ENCODE measurements around the gene EID2B. TPM values are rescaled to one million over a fixed set of nuclear protein-coding genes. Genes with fewer than 3 reads are reported as not detected.

The EID2B gene
- total RNA-seq, 4 donors from 2014 or later = 0.56 to 1.5 (median 1.0) TPM

DNA sequence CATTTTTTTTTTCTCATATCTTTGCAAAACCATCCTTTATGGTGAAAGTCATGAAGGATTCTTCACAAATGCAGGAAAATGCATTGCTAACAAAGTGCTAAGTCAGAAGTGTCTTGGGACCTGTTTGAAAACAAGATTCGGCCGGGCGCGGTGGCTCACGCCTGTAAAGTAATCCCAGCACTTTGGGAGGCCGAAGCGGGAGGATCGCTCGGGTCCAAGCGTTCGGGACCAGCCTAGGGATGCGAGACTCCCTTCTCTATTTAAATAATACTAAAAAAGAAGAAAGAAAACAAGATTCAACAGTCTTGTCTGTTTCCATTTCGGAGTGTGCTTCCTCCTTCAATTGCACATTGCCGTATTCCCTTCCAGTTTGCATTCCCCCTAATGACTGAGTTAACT lies 819 bp downstream of the EID2B start:
- intact Hi-C loops (cut with DNase I; ENCODE audit: low total_unique reads) = loop anchor here (10.0 kb wide), 1 partner anchor 87 kb away; the partner anchor contains the start of gene SUPT5H
- DNase-seq (ENCODE audit: low spot score in 2 of 2) = no peak
- WGBS, 2 donors = 43 to 46% methylated on average over 14 of the region's 14 CpGs
- peak overlapping the region; percentile 62 for H3K4me3 ChIP-seq (ENCODE audit: low read depth, poor library complexity, severe bottlenecking)
- no peak for TF ChIP-seq POLR2A (IDR thresholded peaks at IDR 0.05)
- TF ChIP-seq, protein P1, sequence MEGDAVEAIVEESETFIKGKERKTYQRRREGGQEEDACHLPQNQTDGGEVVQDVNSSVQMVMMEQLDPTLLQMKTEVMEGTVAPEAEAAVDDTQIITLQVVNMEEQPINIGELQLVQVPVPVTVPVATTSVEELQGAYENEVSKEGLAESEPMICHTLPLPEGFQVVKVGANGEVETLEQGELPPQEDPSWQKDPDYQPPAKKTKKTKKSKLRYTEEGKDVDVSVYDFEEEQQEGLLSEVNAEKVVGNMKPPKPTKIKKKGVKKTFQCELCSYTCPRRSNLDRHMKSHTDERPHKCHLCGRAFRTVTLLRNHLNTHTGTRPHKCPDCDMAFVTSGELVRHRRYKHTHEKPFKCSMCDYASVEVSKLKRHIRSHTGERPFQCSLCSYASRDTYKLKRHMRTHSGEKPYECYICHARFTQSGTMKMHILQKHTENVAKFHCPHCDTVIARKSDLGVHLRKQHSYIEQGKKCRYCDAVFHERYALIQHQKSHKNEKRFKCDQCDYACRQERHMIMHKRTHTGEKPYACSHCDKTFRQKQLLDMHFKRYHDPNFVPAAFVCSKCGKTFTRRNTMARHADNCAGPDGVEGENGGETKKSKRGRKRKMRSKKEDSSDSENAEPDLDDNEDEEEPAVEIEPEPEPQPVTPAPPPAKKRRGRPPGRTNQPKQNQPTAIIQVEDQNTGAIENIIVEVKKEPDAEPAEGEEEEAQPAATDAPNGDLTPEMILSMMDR (IDR thresholded peaks at IDR 0.05) = no peak

DNA sequence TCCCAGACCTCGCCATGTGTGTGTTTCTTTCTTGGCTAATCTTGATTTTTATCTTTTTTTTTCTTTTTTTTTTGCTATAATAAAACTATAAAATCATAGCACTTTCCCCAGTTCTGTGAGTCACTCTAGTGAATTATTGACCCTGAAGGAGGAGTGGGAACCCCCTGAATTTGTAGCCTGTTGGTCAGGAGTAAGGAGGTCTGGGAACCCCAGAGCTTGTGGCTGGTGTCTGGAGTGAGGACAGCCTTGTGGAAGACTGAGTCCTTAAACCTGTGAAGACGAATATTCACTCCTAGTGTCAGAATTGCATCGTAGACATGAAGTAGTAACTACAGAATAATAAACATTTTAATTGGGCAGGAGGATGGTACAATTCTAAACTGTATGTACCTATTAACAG lies 7.4 kb downstream of the EID2B start:
- intact Hi-C loops (cut with DNase I; ENCODE audit: low total_unique reads) = no loop called here
- TF ChIP-seq, protein P1 (IDR thresholded peaks at IDR 0.05) = no peak
- TF ChIP-seq POLR2A (IDR thresholded peaks at IDR 0.05) = no peak
- 95% methylated on average over 3 of the region's 3 CpGs for WGBS, 2 donors
- no peak for DNase-seq (ENCODE audit: low spot score in 2 of 2)
- no peak overlapping the region for H3K4me3 ChIP-seq (ENCODE audit: low read depth, poor library complexity, severe bottlenecking)

DNA sequence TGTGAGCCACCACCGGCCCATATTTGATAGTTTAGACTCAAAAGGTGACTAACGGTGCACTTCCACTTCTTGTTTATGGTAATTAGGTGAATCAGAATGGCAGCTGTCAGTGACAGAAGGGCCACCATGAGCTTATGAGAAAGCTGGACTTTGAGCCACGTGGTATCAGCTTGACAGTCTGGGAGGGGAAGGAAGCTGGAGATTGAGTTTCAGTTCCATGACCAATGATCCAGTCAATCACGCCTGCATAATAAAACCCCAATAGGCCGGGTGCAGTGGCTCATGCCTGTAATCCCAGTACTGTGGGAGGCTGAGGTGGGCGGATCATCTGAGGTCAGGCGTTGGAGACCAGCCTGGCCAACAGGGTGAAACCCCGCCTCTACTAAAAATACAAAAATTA lies 8.2 kb downstream of the EID2B start:
- TF ChIP-seq POLR2A (IDR thresholded peaks at IDR 0.05) = no peak
- TF ChIP-seq, protein P1 (IDR thresholded peaks at IDR 0.05) = no peak
- 84 to 85% methylated on average over 8 of the region's 8 CpGs for WGBS, 2 donors
- no peak overlapping the region for H3K4me3 ChIP-seq (ENCODE audit: low read depth, poor library complexity, severe bottlenecking)
- intact Hi-C loops (cut with DNase I; ENCODE audit: low total_unique reads) = no loop called here
- no peak for DNase-seq (ENCODE audit: low spot score in 2 of 2)

DNA sequence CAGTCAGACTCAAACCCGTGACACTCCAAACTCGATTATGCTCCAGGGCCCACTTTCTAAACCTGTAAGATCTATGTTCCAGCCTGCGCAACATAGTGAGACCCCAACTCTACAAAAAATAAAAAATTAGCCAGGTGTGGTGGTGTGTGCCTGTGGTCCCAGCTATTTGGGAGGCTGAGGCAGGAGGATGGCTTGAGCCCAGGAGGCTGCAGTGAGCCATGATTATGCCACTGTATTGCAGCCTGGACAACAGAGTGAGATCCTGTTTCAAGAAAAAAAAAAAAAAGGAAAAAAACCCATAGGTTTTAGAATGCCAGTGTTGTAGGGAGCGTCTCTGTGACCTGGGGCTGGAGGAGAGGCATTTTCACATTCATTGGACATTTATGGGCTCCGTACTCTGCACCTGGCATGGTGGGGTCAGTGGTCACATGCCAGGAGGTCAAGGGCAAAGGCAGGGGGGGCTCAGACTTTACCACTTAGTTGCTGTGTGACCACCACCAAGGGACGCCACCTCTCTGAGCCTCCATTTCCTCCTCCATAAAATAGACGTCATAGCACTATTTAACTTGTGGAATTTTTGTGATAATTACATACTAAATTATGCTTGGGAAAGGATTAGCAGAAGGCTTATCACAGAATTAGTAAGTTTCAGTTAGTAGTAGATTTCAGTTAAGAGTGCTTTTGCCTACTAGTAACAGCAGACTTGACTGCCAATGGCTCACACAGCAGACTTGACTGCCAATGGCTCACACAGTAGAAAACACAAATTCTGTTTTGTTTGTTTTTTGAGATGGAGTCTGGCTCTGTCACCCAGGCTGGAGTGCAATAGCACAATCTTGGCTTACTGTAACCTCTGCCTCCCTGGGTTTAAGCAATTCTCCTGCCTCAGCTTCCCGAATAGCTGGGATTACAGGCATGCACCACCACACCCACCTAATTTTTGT lies 11.8 kb downstream of the EID2B start:
- 84 to 90% methylated on average over 8 of the region's 8 CpGs for WGBS, 2 donors
- TF ChIP-seq POLR2A (IDR thresholded peaks at IDR 0.05) = no peak
- TF ChIP-seq, protein P1 (IDR thresholded peaks at IDR 0.05) = no peak
- no peak overlapping the region for H3K4me3 ChIP-seq (ENCODE audit: low read depth, poor library complexity, severe bottlenecking)
- intact Hi-C loops (cut with DNase I; ENCODE audit: low total_unique reads) = no loop called here
- no peak for DNase-seq (ENCODE audit: low spot score in 2 of 2)

DNA sequence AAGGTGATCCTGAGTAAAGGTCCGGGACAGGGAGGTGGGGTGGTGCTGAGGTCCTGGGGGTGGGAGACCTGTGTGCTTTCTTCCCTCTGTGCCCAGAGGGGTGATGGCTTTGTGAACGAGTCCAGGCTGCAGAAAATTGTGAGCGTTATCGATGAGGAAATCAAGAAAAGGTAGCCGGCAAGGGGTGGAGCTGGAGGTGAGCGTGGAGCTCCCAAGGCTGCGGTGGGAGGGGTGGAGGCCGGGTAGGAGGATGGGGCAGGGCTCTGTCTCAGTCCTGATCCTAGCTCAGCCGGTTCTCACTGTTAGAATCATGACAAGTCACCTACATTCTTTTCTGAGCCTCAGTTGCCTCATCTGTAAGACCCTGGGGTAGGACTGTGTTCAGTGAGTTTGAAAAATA lies 13.7 kb downstream of the EID2B start:
- intact Hi-C loops (cut with DNase I; ENCODE audit: low total_unique reads) = no loop called here
- no peak for TF ChIP-seq POLR2A (IDR thresholded peaks at IDR 0.05)
- TF ChIP-seq, protein P1 (IDR thresholded peaks at IDR 0.05) = no peak
- no peak for DNase-seq (ENCODE audit: low spot score in 2 of 2)
- WGBS, 2 donors = 41 to 54% methylated on average over 9 of the region's 9 CpGs
- H3K4me3 ChIP-seq (ENCODE audit: low read depth, poor library complexity, severe bottlenecking) = no peak overlapping the region
